Upper lobe of left lung (tissue), 6 donors: ENCODE data around the gene DPEP2. TPM values are rescaled to one million over a fixed set of nuclear protein-coding genes. Genes with fewer than 3 reads are reported as not detected.

ENCODE experiments used
- ATAC-seq, 2 donors: fragments of 200-7000 bp; cut with Tn5 transposase; one replicate each; pipeline ENCODE4 v1.9.1; 2022; ENCODE audit warnings: mild to moderate bottlenecking in 2 of 2, moderate library complexity in 2 of 2; ENCODE audit not compliant: low FRiP score in 2 of 2
- DNase-seq, 2 donors: peaks; one replicate each; pipeline ENCODE4 v3.0.0-alpha.2; 2019 to 2020
- H3K27ac ChIP-seq, 4 donors: fragments of 200-600 bp; sonication (generic); one replicate each; pipeline ENCODE4 v1.5.1; 2016 to 2019
- H3K27me3 ChIP-seq, 4 donors: fragments of 200-600 bp; sonication (generic); one replicate each; pipeline ENCODE4 v1.5.1; 2017 to 2019
- H3K36me3 ChIP-seq, 4 donors: fragments of 200-600 bp; sonication (generic); one replicate each; pipeline ENCODE4 v1.5.1; 2016 to 2019
- H3K4me1 ChIP-seq, 4 donors: fragments of 200-600 bp; sonication (generic); one replicate each; pipeline ENCODE4 v1.5.1; 2018 to 2019
- H3K4me3 ChIP-seq, 4 donors: fragments of 200-600 bp; sonication (generic); one replicate each; pipeline ENCODE4 v1.5.1; 2017 to 2019; ENCODE audit warnings: mild to moderate bottlenecking in 2 of 4, moderate library complexity in 1 of 4
- H3K9me3 ChIP-seq, 4 donors: fragments of 200-600 bp; sonication (generic); one replicate each; pipeline ENCODE4 v1.5.1; 2018 to 2019
- EP300 ChIP-seq, 4 donors: sonication (generic); formaldehyde crosslinking; IDR thresholded peaks; one replicate each; pipeline ENCODE4 v1.5.1; 2017; ENCODE audit warnings: antibody characterized with exemption in 4 of 4, control low read depth in 2 of 4
- POLR2A ChIP-seq, 4 donors: fragments of 450-650 bp; IDR thresholded peaks; one replicate each; pipeline ENCODE4 v1.5.1; 2016 to 2017; ENCODE audit warnings: antibody characterized with exemption in 4 of 4, mild to moderate bottlenecking in 2 of 4
- POLR2AphosphoS5 ChIP-seq, 2 donors: sonication (generic); formaldehyde crosslinking; IDR thresholded peaks; one replicate each; pipeline ENCODE4 v1.5.1; 2017; ENCODE audit warnings: antibody characterized with exemption in 2 of 2
- WGBS, 2 donors: methylation state at CpG; one replicate each; pipeline ENCODE4 v1.1.5; 2017 to 2018; 5-methylcytosine and 5-hydroxymethylcytosine counted together
- total RNA-seq, 6 donors: library from RNA; depleted of rRNA in 4 of 6; stranded (reverse); fragments of >200 nt in 4 of 6; gene quantifications; one replicate each; pipeline versions ENCODE4 v1.1.0 to v1.2.1, GENCODE V29; 2016 to 2021
- TF ChIP-seq, protein P1 (sequence below), 6 experiments: fragments of 450-650 bp in 4 of 6; fragments of 200-600 bp in 2 of 6; sonication (generic) in 2 of 6; IDR thresholded peaks; one replicate each; pipeline ENCODE4 v1.5.1; 2016 to 2019; ENCODE audit warnings: antibody characterized with exemption in 6 of 6
- donor health status: DM: no; HTN: no; CAD: no; lungs with moderate emphysema.
- donor health status: DM: no; HTN: yes; CAD: no; lungs with severe emphysema.

Gene DPEP2
- total RNA-seq, 6 donors from 2014 or later, result 7.1 to 56.6 (median 23.0) TPM

DNA sequence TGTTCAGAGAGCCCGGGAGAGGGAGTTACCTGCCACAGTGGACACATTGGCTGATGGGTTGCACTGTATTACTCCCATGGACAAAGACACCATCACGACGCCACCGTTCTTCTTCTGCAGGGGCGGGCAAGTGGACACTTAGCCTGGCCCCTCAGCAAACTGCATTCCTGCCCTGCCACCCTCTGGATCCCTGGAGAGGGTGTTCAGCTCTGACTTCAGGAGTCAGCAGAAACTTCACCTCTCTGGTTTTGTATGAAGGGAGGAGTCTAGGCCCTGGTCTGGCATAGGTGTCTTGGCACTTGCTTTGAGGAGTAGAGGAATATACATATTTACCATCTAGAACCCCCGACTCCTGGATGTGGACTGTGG, 9.3 kb downstream of the DPEP2 start:
- no peak for DNase-seq
- Histone ChIP-seq H3K4me1 (peaks cover 23 to 36% (median 27%) of the 10 kb centered on the region in 4 donors), H3K27me3 (no peaks in the 10 kb centered on the region), H3K36me3 (no peaks in the 10 kb centered on the region), H3K27ac (no peak overlapping the region), H3K4me3 (no peak overlapping the region), H3K9me3 (no peaks in the 10 kb centered on the region)
- no peak for ATAC-seq
- TF ChIP-seq POLR2A (IDR thresholded peaks at IDR 0.05) (no peak), POLR2AphosphoS5 (IDR thresholded peaks at IDR 0.05) (no peak), EP300 (IDR thresholded peaks at IDR 0.05) (no peak)
- TF ChIP-seq, protein P1, sequence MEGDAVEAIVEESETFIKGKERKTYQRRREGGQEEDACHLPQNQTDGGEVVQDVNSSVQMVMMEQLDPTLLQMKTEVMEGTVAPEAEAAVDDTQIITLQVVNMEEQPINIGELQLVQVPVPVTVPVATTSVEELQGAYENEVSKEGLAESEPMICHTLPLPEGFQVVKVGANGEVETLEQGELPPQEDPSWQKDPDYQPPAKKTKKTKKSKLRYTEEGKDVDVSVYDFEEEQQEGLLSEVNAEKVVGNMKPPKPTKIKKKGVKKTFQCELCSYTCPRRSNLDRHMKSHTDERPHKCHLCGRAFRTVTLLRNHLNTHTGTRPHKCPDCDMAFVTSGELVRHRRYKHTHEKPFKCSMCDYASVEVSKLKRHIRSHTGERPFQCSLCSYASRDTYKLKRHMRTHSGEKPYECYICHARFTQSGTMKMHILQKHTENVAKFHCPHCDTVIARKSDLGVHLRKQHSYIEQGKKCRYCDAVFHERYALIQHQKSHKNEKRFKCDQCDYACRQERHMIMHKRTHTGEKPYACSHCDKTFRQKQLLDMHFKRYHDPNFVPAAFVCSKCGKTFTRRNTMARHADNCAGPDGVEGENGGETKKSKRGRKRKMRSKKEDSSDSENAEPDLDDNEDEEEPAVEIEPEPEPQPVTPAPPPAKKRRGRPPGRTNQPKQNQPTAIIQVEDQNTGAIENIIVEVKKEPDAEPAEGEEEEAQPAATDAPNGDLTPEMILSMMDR (IDR thresholded peaks at IDR 0.05), result no peak
- 81 to 83% methylated on average over 6 of the region's 6 CpGs for WGBS, 2 donors

DNA sequence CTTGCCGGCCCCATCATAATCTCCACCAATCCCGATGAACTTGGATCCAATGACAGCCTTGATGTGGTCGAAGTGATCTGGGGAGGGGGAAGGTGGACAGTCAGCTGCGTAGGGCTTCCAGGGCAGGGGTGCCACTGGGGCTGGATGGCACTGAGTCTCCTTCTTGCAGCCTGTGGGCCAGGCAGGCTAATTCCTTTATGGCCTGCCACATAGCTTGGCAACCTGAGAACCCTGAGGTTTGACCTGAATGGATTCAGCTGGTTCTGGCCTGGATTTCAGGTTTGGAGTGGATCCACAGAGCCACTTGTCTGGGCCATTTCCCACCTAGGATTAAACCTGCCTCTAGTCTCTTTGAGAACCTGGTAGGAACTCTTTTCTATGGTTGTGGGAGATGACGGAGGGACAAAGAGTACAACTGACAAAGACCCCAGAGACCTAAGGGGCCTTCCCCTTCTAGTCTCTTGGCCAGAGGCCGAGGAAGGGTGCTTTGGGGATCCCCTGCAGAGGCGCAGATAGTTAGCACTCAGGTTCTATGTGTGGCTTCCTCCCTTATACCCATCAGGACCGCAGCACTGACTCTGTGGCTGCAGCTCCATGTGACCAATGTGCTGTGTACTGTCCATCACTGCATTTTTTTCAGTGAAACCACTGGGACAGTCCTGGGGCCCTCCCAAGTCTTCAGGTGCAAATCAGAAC, 9.8 kb downstream of the DPEP2 start:
- no peak for TF ChIP-seq POLR2A (IDR thresholded peaks at IDR 0.05)
- TF ChIP-seq POLR2AphosphoS5 (IDR thresholded peaks at IDR 0.05), result no peak
- TF ChIP-seq, protein P1 (IDR thresholded peaks at IDR 0.05), result no peak
- no peak for TF ChIP-seq EP300 (IDR thresholded peaks at IDR 0.05)
- H3K36me3 ChIP-seq, result no peaks in the 10 kb centered on the region
- no peaks in the 10 kb centered on the region for H3K9me3 ChIP-seq
- no peak overlapping the region for H3K27ac ChIP-seq
- DNase-seq, result no peak
- 95% methylated on average over 4 to 8 of the region's 8 CpGs for WGBS, 2 donors
- no peaks in the 10 kb centered on the region for H3K27me3 ChIP-seq
- peaks cover 29 to 41% (median 30%) of the 10 kb centered on the region in 4 donors for H3K4me1 ChIP-seq
- no peak overlapping the region for H3K4me3 ChIP-seq
- ATAC-seq, result no peak

DNA sequence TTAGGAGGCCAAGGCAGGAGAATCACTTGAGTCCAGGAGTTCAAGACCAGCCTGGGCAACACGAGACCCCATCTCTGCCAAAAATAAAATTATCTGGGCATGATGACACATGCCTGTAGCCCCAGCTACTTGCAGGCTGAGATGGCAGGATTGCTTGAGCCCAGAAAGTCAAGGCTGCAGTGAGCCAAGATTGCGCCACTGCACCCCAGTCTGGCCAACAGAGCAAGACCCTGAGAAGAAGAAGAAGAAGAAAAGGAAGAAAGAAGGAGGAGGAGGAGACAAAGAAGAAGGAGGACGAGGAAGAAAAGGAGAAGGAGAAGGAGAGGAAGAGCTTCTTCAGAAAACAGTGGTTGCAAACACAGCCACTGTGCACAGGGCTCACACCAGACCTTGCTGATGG, 10.6 kb downstream of the DPEP2 start:
- 76 to 90% methylated on average over 3 of the region's 3 CpGs for whole genome bisulfite sequencing, 2 donors
- Histone ChIP-seq H3K27ac (no peak overlapping the region), H3K4me1 (peaks cover 31 to 45% (median 33%) of the 10 kb centered on the region in 4 donors), H3K4me3 (no peak overlapping the region), H3K9me3 (no peaks in the 10 kb centered on the region), H3K36me3 (no peaks in the 10 kb centered on the region), H3K27me3 (no peaks in the 10 kb centered on the region)
- DNase-seq, result no peak
- TF ChIP-seq, protein P1 (IDR thresholded peaks at IDR 0.05), result no peak
- no peak for TF ChIP-seq EP300 (IDR thresholded peaks at IDR 0.05)
- no peak for ATAC-seq

DNA sequence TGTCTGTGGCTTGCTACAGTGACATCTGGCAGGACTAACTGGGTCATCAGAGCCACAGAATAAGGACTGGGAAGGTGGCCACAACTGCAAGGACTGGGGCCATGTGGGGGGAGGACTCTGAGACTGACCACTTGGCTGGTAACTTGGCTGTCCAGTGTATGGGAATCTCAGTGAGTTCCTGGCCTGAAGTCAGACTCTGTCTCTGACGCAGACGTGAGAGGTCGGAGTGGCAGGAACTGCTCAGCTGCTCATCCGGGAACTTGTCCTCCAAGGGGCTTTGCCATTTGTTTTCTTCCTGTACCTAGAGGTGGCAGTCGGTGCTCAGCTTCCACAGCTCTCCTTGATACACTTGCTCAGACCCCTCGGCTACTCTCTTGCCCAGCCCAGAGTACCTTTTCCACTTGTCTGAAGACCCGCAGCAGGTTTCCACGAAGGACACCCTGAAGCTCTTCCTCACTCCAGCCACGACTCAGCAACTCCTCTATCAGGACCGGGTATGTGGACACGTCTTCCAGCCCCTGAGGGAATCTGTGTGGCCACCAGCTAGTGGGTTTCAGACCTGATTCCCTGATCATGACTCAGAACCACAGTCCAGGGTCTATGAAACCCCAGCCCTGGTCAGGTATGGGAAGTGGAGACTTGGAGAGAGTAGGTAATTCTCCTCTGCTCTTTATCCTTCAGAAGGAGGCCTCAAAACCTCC, 11.7 kb downstream of the DPEP2 start:
- Histone ChIP-seq H3K27ac (peak overlapping the region; percentile 26 to 77 (median 54)), H3K27me3 (no peaks in the 10 kb centered on the region), H3K4me3 (no peak overlapping the region), H3K9me3 (no peaks in the 10 kb centered on the region), H3K4me1 (peaks cover 26 to 42% (median 29%) of the 10 kb centered on the region in 4 donors), H3K36me3 (no peaks in the 10 kb centered on the region)
- ATAC-seq (peak in 1 of 2 donors; percentile 32), DNase-seq (no peak)
- WGBS, 2 donors, result 54 to 57% methylated on average over 7 to 11 of the region's 11 CpGs
- no peak for TF ChIP-seq POLR2AphosphoS5 (IDR thresholded peaks at IDR 0.05)
- no peak for TF ChIP-seq EP300 (IDR thresholded peaks at IDR 0.05)
- TF ChIP-seq, protein P1 (IDR thresholded peaks at IDR 0.05), result no peak
- no peak for TF ChIP-seq POLR2A (IDR thresholded peaks at IDR 0.05)
